ENCODE measurements around the gene ECD.
A peak's percentile ranks its signal among the peaks of the same experiment; 100 is the strongest.

Gene ECD

GRCh38 chr10:73167783-73168464 lies at the start of gene ECD, which contains the start of gene FAM149B1:
Gene ECD (minus strand): TSS chr10:73168008. CDS start chr10:73163937, 4,071 bp downstream.
Gene FAM149B1 (plus strand): TSS chr10:73168119. CDS start chr10:73168340, 221 bp downstream.
- peaks cover 46% of the 10 kb centered on the region for H3K4me1 ChIP-seq (ENCODE audit: insufficient read depth, low read length)
- peaks cover 10% of the 10 kb centered on the region; the same call in 1 of the 2 replicates for H3K36me3 ChIP-seq (ENCODE audit: insufficient read depth, low read length)
- H3K4me2 ChIP-seq (ENCODE audit: insufficient read depth, low read length), result peak within 1 kb of the TSS; percentile 97
- H3K9me3 ChIP-seq (ENCODE audit: insufficient read depth, low read length, severe bottlenecking), result no peaks in the 10 kb centered on the region
- H3K27ac ChIP-seq (ENCODE audit: low read length), result peak within 1 kb of the TSS; percentile 88
- H3K79me2 ChIP-seq (ENCODE audit: insufficient read depth, low read length), result peaks cover 63% of the 10 kb centered on the region
- H4K20me1 ChIP-seq (ENCODE audit: insufficient read depth, low read length), result no peaks in the 10 kb centered on the region
- peak within 1 kb of the TSS; percentile 92 for H2AFZ ChIP-seq (ENCODE audit: low read depth, low read length)
- peak within 1 kb of the TSS; percentile 61 to 94 for H3K4me3 ChIP-seq (ENCODE audit: low read depth in 1 of 2, low read length in 2 of 2)
- peak within 1 kb of the TSS; percentile 82 for H3K9ac ChIP-seq (ENCODE audit: low read depth, low read length)
- peak; percentile 94 for ATAC-seq (ENCODE audit: insufficient read depth, low read depth)
- TF ChIP-seq, protein P1, sequence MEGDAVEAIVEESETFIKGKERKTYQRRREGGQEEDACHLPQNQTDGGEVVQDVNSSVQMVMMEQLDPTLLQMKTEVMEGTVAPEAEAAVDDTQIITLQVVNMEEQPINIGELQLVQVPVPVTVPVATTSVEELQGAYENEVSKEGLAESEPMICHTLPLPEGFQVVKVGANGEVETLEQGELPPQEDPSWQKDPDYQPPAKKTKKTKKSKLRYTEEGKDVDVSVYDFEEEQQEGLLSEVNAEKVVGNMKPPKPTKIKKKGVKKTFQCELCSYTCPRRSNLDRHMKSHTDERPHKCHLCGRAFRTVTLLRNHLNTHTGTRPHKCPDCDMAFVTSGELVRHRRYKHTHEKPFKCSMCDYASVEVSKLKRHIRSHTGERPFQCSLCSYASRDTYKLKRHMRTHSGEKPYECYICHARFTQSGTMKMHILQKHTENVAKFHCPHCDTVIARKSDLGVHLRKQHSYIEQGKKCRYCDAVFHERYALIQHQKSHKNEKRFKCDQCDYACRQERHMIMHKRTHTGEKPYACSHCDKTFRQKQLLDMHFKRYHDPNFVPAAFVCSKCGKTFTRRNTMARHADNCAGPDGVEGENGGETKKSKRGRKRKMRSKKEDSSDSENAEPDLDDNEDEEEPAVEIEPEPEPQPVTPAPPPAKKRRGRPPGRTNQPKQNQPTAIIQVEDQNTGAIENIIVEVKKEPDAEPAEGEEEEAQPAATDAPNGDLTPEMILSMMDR (IDR thresholded peaks at IDR 0.05; ENCODE audit: borderline replicate concordance, extremely low read depth, low read length, poor library complexity, severe bottlenecking), result peak; percentile 21
- no peak for TF ChIP-seq EZH2 (IDR thresholded peaks at IDR 0.05; ENCODE audit: borderline replicate concordance, low read depth, low read length, severe bottlenecking)
- no peaks in the 10 kb centered on the region for H3K27me3 ChIP-seq (ENCODE audit: insufficient read depth, low read length, poor library complexity)
- peak; percentile 89 for DNase-seq

DNA sequence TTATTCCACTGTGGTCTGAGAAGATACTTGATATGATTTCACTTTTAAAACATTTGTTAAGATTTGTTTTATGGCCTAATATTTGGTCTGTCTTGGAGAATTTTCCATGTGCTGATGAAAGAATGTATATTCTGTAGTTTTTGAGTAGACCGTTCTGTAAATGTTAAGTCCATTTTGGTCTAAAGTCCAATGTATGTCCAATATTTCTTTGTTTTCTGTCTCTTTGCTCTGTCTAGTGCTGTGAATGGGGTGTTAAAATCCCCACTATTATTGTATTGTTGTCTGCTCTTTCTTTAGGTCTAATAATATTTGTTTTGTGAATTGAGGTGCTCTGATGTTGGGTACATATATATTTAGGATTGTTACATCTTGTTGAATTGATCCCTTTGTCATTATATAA lies 47.9 kb upstream of the ECD start:
- Histone ChIP-seq H3K9ac (ENCODE audit: low read depth, low read length) (no peak overlapping the region), H4K20me1 (ENCODE audit: insufficient read depth, low read length) (no peaks in the 10 kb centered on the region), H3K4me1 (ENCODE audit: insufficient read depth, low read length) (no peaks in the 10 kb centered on the region), H3K9me3 (ENCODE audit: insufficient read depth, low read length, severe bottlenecking) (no peaks in the 10 kb centered on the region), H3K4me3 (ENCODE audit: low read depth in 1 of 2, low read length in 2 of 2) (no peak overlapping the region), H3K36me3 (ENCODE audit: insufficient read depth, low read length) (peaks cover 20% of the 10 kb centered on the region; the same call in 1 of the 2 replicates), H3K27ac (ENCODE audit: low read length) (no peak overlapping the region), H2AFZ (ENCODE audit: low read depth, low read length) (no peak overlapping the region), H3K27me3 (ENCODE audit: insufficient read depth, low read length, poor library complexity) (no peaks in the 10 kb centered on the region), H3K4me2 (ENCODE audit: insufficient read depth, low read length) (no peak overlapping the region), H3K79me2 (ENCODE audit: insufficient read depth, low read length) (no peaks in the 10 kb centered on the region)
- ATAC-seq (ENCODE audit: insufficient read depth, low read depth) (no peak), DNase-seq (no peak)
- no peak for TF ChIP-seq EZH2 (IDR thresholded peaks at IDR 0.05; ENCODE audit: borderline replicate concordance, low read depth, low read length, severe bottlenecking)

- H3K4me1 ChIP-seq (ENCODE audit: insufficient read depth, low read length), result no peaks in the 10 kb centered on the region
- H3K79me2 ChIP-seq (ENCODE audit: insufficient read depth, low read length), result no peaks in the 10 kb centered on the region
- H3K4me3 ChIP-seq (ENCODE audit: low read depth in 1 of 2, low read length in 2 of 2), result no peak overlapping the region
- DNase-seq (no peak), ATAC-seq (ENCODE audit: insufficient read depth, low read depth) (no peak)
- no peak overlapping the region for H3K27ac ChIP-seq (ENCODE audit: low read length)
- H4K20me1 ChIP-seq (ENCODE audit: insufficient read depth, low read length), result no peaks in the 10 kb centered on the region
- peaks cover 15% of the 10 kb centered on the region; the same call in 1 of the 2 replicates for H3K36me3 ChIP-seq (ENCODE audit: insufficient read depth, low read length)
- H3K9me3 ChIP-seq (ENCODE audit: insufficient read depth, low read length, severe bottlenecking), result no peaks in the 10 kb centered on the region
- no peak overlapping the region for H3K4me2 ChIP-seq (ENCODE audit: insufficient read depth, low read length)
- TF ChIP-seq, protein P1 (IDR thresholded peaks at IDR 0.05; ENCODE audit: borderline replicate concordance, extremely low read depth, low read length, poor library complexity, severe bottlenecking), result no peak
- TF ChIP-seq EZH2 (IDR thresholded peaks at IDR 0.05; ENCODE audit: borderline replicate concordance, low read depth, low read length, severe bottlenecking), result no peak
- no peak overlapping the region for H2AFZ ChIP-seq (ENCODE audit: low read depth, low read length)
- H3K27me3 ChIP-seq (ENCODE audit: insufficient read depth, low read length, poor library complexity), result no peaks in the 10 kb centered on the region
- H3K9ac ChIP-seq (ENCODE audit: low read depth, low read length), result no peak overlapping the region
Observed at GRCh38 chr10:73211106-73211811, 43.5 kb upstream of the ECD start.
